Astrocyte of the cerebellum (primary cell): ENCODE measurements around the gene MAST3.

Experiments used
- DNase-seq: peaks from one replicate; pipeline ENCODE4 v3.0.0-alpha.2; 2011; ENCODE audit warnings: low read depth
- H3K4me3 ChIP-seq: 2 replicates; pipeline ENCODE4 v1.5.1; 2011; ENCODE audit warnings: mild to moderate bottlenecking, low read depth, low read length, moderate library complexity
- CTCF ChIP-seq: IDR thresholded peaks from 2 replicates; pipeline ENCODE4 v1.5.1; 2012; ENCODE audit warnings: low read length, low read depth, moderate library complexity, mild to moderate bottlenecking; ENCODE audit errors: missing control alignments
- in situ Hi-C: cut with HindIII; loops from 2 replicates; pipeline ENCODE4 v1.10.0; 2017; ENCODE audit warnings: low sequenced_read_pairs

The MAST3 gene

GRCh38 chr19:18058208-18059009 is 39.2 kb upstream of the MAST3 start:
- peak; percentile 36 for DNase-seq
- H3K4me3 ChIP-seq = peak overlapping the region; percentile 12
- in situ Hi-C loops = no loop called here
- TF ChIP-seq CTCF = peak; percentile 77

GRCh38 chr19:18059297-18059696 is 38.3 kb upstream of the MAST3 start:
- DNase-seq = no peak
- TF ChIP-seq CTCF = no peak
- no peak overlapping the region for H3K4me3 ChIP-seq
- in situ Hi-C loops = no loop called here

- in situ Hi-C loops = no loop called here
- H3K4me3 ChIP-seq = no peak overlapping the region
Observed at GRCh38 chr19:18059902-18060301, 37.7 kb upstream of the MAST3 start.

GRCh38 chr19:18060472-18060871 is 37.1 kb upstream of the MAST3 start:
- in situ Hi-C loops = no loop called here
- H3K4me3 ChIP-seq = no peak overlapping the region
- DNase-seq = no peak
- TF ChIP-seq CTCF = no peak

More at GRCh38 chr19:18059902-18060301, 37.7 kb upstream of the MAST3 start:
- TF ChIP-seq CTCF = no peak
- DNase-seq = no peak

GRCh38 chr19:18062028-18062427 is 35.5 kb upstream of the MAST3 start:
- H3K4me3 ChIP-seq = no peak overlapping the region
- no peak for TF ChIP-seq CTCF
- no peak for DNase-seq
- in situ Hi-C loops = no loop called here

GRCh38 chr19:18063463-18063862 is 34.1 kb upstream of the MAST3 start:
- no peak overlapping the region for H3K4me3 ChIP-seq
- no peak for TF ChIP-seq CTCF
- DNase-seq = no peak
- in situ Hi-C loops = no loop called here
